Aorta (tissue), 5 donors: ENCODE results near the gene SCAF1. TPM values are rescaled to one million over a fixed set of nuclear protein-coding genes. Genes with fewer than 3 reads are reported as not detected.

Experiments used
- ATAC-seq: fragments of 200-7000 bp; cut with Tn5 transposase; one replicate; pipeline ENCODE4 v1.9.1; 2022; ENCODE audit warnings: moderate library complexity; ENCODE audit not compliant: low FRiP score
- DNase-seq, 2 donors: peaks; one replicate each; pipeline ENCODE4 v3.0.0-alpha.2; 2020
- H3K27ac ChIP-seq, 2 donors: one replicate each; pipeline ENCODE4 v1.5.1; 2013; ENCODE audit warnings: low read length in 2 of 2, mild to moderate bottlenecking in 2 of 2, moderate library complexity in 2 of 2, control low read depth in 1 of 2, inconsistent platforms in 1 of 2, low read depth in 1 of 2
- H3K27me3 ChIP-seq, 2 donors: one replicate each; pipeline ENCODE4 v1.6.1; 2013; ENCODE audit warnings: control low read depth in 1 of 2, low read length in 1 of 2, mild to moderate bottlenecking in 1 of 2, moderate library complexity in 1 of 2; ENCODE audit not compliant: insufficient read depth in 2 of 2, control insufficient read depth in 1 of 2
- H3K36me3 ChIP-seq, 2 donors: one replicate each; pipeline ENCODE4 v1.6.1; 2013; ENCODE audit warnings: control low read depth in 1 of 2, low read length in 1 of 2, mild to moderate bottlenecking in 1 of 2; ENCODE audit not compliant: insufficient read depth in 2 of 2, control insufficient read depth in 1 of 2
- H3K4me1 ChIP-seq, 2 donors: one replicate each; pipeline ENCODE4 v1.6.1; 2013; ENCODE audit warnings: low read length in 2 of 2, control low read depth in 1 of 2, mild to moderate bottlenecking in 1 of 2, moderate library complexity in 1 of 2; ENCODE audit not compliant: insufficient read depth in 2 of 2, control insufficient read depth in 1 of 2
- H3K4me3 ChIP-seq, 2 donors: one replicate each; pipeline ENCODE4 v1.5.1; 2013; ENCODE audit warnings: low read length in 2 of 2, control low read depth in 1 of 2, mild to moderate bottlenecking in 1 of 2
- H3K9me3 ChIP-seq: one replicate; pipeline ENCODE4 v1.6.1; 2013; ENCODE audit warnings: mild to moderate bottlenecking, low read length; ENCODE audit not compliant: control insufficient read depth
- WGBS, 2 donors: extraction: QIAGEN DNeasy Blood & Tissue Kit; methylation state at CpG; one replicate each; pipeline ENCODE4 v1.1.7; 2013; 5-methylcytosine and 5-hydroxymethylcytosine counted together
- intact Hi-C, 2 donors: fragments of 100-400 bp; cut with DNase I; formaldehyde crosslinking; loops; one replicate each; pipeline versions ENCODE4 v1.14.2 to v1.15.0; 2022
- polyA plus RNA-seq, 2 donors: library from polyadenylated mRNA; stranded (reverse); fragments of 200-250 nt; gene quantifications; one replicate each; pipeline ENCODE4 v1.2.3, GENCODE V29; 2013
- total RNA-seq, 2 donors: library from RNA; stranded (reverse); fragmentation: NEBNext Ultra II Directional; extraction: Animal tissue kit (Norgen Biotek cat#: 25700); gene quantifications; one replicate each; pipeline ENCODE4 v1.2.1, GENCODE V29; 2021
- donor health status: healthy with polysubstance abuse.
- donor health status: Bipolar disorder and iron deficiency.
- donor health status: DM: no; HTN: no; CAD: no.
- donor health status: DM: no; HTN: no; CAD: no.
- donor health status: DM: yes; HTN: yes; CAD: no.

The SCAF1 gene
- total and polyA plus RNA-seq, 4 donors = 10.1 to 54.5 (median 36.0) TPM

GRCh38 chr19:49639401-49640112 lies 2.5 kb upstream of the SCAF1 start:
- H3K27ac ChIP-seq = peak overlapping the region; percentile 77 to 84
- WGBS, 2 donors = 0 to 1% methylated on average over 27 to 31 of the region's 31 CpGs
- no peaks in the 10 kb centered on the region for H3K9me3 ChIP-seq
- peak overlapping the region; percentile 69 to 71 for H3K4me3 ChIP-seq
- H3K27me3 ChIP-seq = no peaks in the 10 kb centered on the region
- intact Hi-C loops = loop anchor here (2.0 kb wide), 2 partner anchors 43 to 47 kb away; no protein-coding TSS in a partner anchor
- DNase-seq (no peak), ATAC-seq (no peak)
- peaks cover 0 to 3% of the 10 kb centered on the region in 2 donors for H3K36me3 ChIP-seq
- no peaks in the 10 kb centered on the region for H3K4me1 ChIP-seq

- ATAC-seq = peak; percentile 90
- Histone ChIP-seq H3K27me3 (no peaks in the 10 kb centered on the region), H3K4me1 (no peaks in the 10 kb centered on the region), H3K9me3 (no peaks in the 10 kb centered on the region), H3K4me3 (peak within 1 kb of the TSS; percentile 69 to 71), H3K27ac (peak within 1 kb of the TSS; percentile 96 to 100), H3K36me3 (no peaks in the 10 kb centered on the region)
- WGBS, 2 donors = 0% methylated on average over 50 to 51 of the region's 51 CpGs
- intact Hi-C loops = no loop called here
- peak; percentile 99 to 100 for DNase-seq
Observed at GRCh38 chr19:49640113-49640898, 1.7 kb upstream of the SCAF1 start, which contains the start of gene RRAS. RRAS (minus strand) TSS chr19:49640143; CDS start chr19:49640098, 45 bp downstream.

- peak overlapping the region; percentile 74 to 95 for H3K4me3 ChIP-seq
- no peaks in the 10 kb centered on the region for H3K27me3 ChIP-seq
- ATAC-seq (no peak), DNase-seq (peak in 1 of 2 donors; percentile 65)
- H3K27ac ChIP-seq = peak overlapping the region; percentile 55 to 78
- peaks cover 0 to 1% of the 10 kb centered on the region in 2 donors for H3K36me3 ChIP-seq
- intact Hi-C loops = no loop called here
- H3K4me1 ChIP-seq = no peaks in the 10 kb centered on the region
- H3K9me3 ChIP-seq = no peaks in the 10 kb centered on the region
- WGBS, 2 donors = 3% methylated on average over 5 of the region's 5 CpGs
Observed at GRCh38 chr19:49642492-49643035, 555 bp downstream of the SCAF1 start.

- no peak for DNase-seq
- H3K27me3 ChIP-seq = no peaks in the 10 kb centered on the region
- H3K4me3 ChIP-seq = no peak overlapping the region
- no peaks in the 10 kb centered on the region for H3K9me3 ChIP-seq
- intact Hi-C loops = no loop called here
- H3K4me1 ChIP-seq = no peaks in the 10 kb centered on the region
- H3K27ac ChIP-seq = no peak overlapping the region
- H3K36me3 ChIP-seq = peaks cover 0 to 1% of the 10 kb centered on the region in 2 donors
- WGBS, 2 donors = 75 to 76% methylated on average over 2 of the region's 2 CpGs
- no peak for ATAC-seq
Observed at GRCh38 chr19:49643466-49643865, 1.5 kb downstream of the SCAF1 start.

- no peak overlapping the region for H3K4me3 ChIP-seq
- DNase-seq = no peak
- H3K9me3 ChIP-seq = no peaks in the 10 kb centered on the region
- no peaks in the 10 kb centered on the region for H3K27me3 ChIP-seq
- WGBS, 2 donors = 86 to 89% methylated on average over 11 of the region's 11 CpGs
- H3K36me3 ChIP-seq = peaks cover 0 to 1% of the 10 kb centered on the region in 2 donors
- H3K27ac ChIP-seq = no peak overlapping the region
- H3K4me1 ChIP-seq = no peaks in the 10 kb centered on the region
- ATAC-seq = no peak
- intact Hi-C loops = no loop called here
Observed at GRCh38 chr19:49645592-49645991, 3.6 kb downstream of the SCAF1 start.

- H3K27me3 ChIP-seq = no peaks in the 10 kb centered on the region
- H3K4me1 ChIP-seq = no peaks in the 10 kb centered on the region
- ATAC-seq (no peak), DNase-seq (no peak)
- 89% methylated on average over 13 of the region's 13 CpGs for WGBS, 2 donors
- peaks cover 0 to 1% of the 10 kb centered on the region in 2 donors for H3K36me3 ChIP-seq
- H3K4me3 ChIP-seq = no peak overlapping the region
- intact Hi-C loops = no loop called here
- H3K9me3 ChIP-seq = no peaks in the 10 kb centered on the region
- H3K27ac ChIP-seq = no peak overlapping the region
Observed at GRCh38 chr19:49645995-49646394, 4.0 kb downstream of the SCAF1 start.

GRCh38 chr19:49646586-49646985 lies 4.6 kb downstream of the SCAF1 start:
- ATAC-seq = no peak
- Histone ChIP-seq H3K36me3 (peaks cover 0 to 1% of the 10 kb centered on the region in 2 donors), H3K4me1 (no peaks in the 10 kb centered on the region), H3K27me3 (no peaks in the 10 kb centered on the region), H3K4me3 (no peak overlapping the region), H3K27ac (no peak overlapping the region), H3K9me3 (no peaks in the 10 kb centered on the region)
- 87 to 88% methylated on average over 17 of the region's 17 CpGs for whole genome bisulfite sequencing, 2 donors
- intact Hi-C loops = no loop called here
- peak in 1 of 2 donors; percentile 64 for DNase-seq

- Histone ChIP-seq H3K27ac (no peak overlapping the region), H3K27me3 (no peaks in the 10 kb centered on the region), H3K36me3 (peaks cover 0 to 1% of the 10 kb centered on the region in 2 donors), H3K9me3 (no peaks in the 10 kb centered on the region), H3K4me1 (no peaks in the 10 kb centered on the region), H3K4me3 (no peak overlapping the region)
- ATAC-seq (no peak), DNase-seq (peak in 1 of 2 donors; percentile 77)
- intact Hi-C loops = no loop called here
- WGBS, 2 donors = 94 to 95% methylated on average over 71 to 72 of the region's 72 CpGs
Observed at GRCh38 chr19:49651029-49651819, 9.2 kb downstream of the SCAF1 start.
